ENCODE results near the gene BLNK. TPM values are rescaled to one million over a fixed set of nuclear protein-coding genes. Genes with fewer than 3 reads are reported as not detected.

The BLNK gene
- polyA plus RNA-seq, 4 donors, result 30.3 to 59.3 (median 39.7) TPM

- no peak for DNase-seq (ENCODE audit: low read depth in 4 of 4, low spot score in 3 of 4)
These were observed 18.0 kb upstream of the BLNK start for GRCh38 chr10:96289218-96289910.

DNA sequence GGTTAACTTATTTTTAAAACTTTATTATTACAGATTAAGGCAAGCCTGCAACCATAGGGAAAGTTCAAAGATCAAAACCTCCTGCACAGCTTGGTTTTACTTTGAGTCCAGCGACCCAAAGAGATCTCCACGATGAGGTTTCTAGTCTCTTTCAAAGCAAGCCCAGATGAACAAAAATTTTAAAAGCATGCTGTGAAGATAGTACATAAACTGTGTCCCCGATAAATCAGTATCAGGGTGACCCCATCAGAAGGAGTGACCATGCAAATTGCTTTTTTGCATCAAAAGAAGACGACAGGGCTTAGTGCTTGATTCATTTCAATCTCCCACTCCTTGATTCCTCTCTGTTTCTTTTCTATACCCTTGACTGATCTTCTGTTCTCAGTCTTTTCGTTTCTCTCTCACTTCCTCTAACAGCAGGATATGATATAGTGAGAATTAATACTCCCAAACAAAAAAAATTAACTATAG is 16.8 kb upstream of the BLNK start:
- no peak for DNase-seq (ENCODE audit: low read depth in 4 of 4, low spot score in 3 of 4)

DNA sequence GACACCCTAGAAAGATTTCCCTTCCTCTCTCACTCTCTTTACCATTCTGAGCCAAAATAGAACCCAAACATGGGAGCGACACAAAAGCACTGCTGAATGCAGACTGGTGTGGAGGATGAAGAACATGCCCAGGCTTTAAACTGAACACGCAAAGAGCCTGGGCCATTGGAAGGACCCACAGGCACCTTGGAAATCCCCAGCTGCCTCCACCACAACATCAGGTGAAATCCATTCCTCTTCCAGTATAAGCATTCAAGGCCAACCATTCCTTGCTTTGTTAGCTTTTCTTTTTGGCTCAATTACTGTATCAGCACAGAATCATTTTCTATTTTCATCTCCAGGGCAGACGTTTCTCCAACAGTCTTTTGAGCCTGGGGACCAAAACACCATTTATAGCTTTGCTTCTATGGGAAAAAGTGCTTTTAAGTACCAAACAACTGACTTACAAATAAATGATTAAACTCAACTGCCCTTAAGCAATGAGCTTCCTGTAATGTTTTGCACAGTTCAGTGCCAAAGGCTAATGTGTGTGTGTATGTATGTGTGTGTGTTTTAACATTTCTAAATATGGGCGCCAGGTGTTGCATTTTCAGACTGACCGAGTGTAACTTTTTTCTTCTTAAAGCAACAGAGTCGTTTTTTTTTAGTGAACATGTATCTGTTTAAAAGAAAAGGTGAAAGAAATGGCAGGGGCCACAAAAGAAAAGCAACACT is 16.2 kb upstream of the BLNK start:
- DNase-seq (ENCODE audit: low read depth in 4 of 4, low spot score in 3 of 4), result peak in 2 of 4 donors; percentile 71 to 78

- DNase-seq (ENCODE audit: low read depth in 4 of 4, low spot score in 3 of 4), result no peak
These were observed 14.0 kb upstream of the BLNK start for GRCh38 chr10:96285331-96285752.

DNA sequence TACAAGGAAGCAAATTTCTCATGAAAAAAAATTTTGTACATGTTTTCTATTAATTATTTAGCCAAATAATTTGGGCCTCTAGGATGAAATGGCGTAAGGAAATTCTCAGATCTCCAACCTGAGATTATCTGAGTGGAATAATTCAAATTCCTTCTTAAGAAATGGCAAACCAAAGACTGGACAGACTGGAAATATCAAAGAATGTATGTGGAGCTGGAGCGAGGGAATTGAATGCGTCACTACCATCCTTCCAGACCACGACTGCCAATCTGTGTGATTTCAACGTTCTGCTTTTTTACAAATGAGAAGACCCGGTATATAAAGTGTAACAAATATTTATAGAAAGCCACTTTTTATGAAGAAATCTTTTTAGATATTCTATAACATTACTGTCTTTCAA is 12.4 kb upstream of the BLNK start:
- no peak for DNase-seq (ENCODE audit: low read depth in 4 of 4, low spot score in 3 of 4)

GRCh38 chr10:96283351-96283750 is 12.0 kb upstream of the BLNK start:
- no peak for DNase-seq (ENCODE audit: low read depth in 4 of 4, low spot score in 3 of 4)

DNA sequence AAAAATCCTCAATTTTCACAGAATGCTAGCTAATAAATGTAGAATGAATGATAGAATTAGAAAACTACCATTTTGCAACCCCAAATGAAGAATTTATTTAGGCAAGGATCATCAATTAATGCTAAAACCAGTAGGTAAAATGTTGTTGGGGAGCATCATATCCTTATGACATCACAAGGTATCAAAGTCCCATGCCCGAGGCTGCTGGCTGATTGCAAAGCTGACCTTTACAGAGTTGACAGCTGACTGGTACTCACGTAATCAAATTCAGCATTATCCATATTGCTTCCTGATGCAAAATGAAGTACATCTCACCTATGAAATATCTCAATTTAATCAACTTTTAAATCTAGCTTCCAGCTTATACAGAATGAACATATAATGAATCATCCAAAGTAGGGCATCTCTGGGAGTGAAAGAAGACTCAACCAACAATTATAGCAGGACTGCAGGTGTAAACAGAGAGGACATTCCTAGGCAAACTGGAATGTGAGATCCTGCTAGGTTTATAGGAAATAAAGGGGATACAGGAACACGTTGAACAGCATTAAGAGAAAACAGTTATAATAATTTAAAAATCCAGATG is 10.2 kb upstream of the BLNK start:
- no peak for DNase-seq (ENCODE audit: low read depth in 4 of 4, low spot score in 3 of 4)

- DNase-seq (ENCODE audit: low read depth in 4 of 4, low spot score in 3 of 4), result no peak
These were observed 9.5 kb upstream of the BLNK start for GRCh38 chr10:96280859-96281258.

- no peak for DNase-seq (ENCODE audit: low read depth in 4 of 4, low spot score in 3 of 4)
These were observed 7.8 kb upstream of the BLNK start for GRCh38 chr10:96279191-96279641.

GRCh38 chr10:96276831-96277230 is 5.5 kb upstream of the BLNK start:
- DNase-seq (ENCODE audit: low read depth in 4 of 4, low spot score in 3 of 4), result no peak

DNA sequence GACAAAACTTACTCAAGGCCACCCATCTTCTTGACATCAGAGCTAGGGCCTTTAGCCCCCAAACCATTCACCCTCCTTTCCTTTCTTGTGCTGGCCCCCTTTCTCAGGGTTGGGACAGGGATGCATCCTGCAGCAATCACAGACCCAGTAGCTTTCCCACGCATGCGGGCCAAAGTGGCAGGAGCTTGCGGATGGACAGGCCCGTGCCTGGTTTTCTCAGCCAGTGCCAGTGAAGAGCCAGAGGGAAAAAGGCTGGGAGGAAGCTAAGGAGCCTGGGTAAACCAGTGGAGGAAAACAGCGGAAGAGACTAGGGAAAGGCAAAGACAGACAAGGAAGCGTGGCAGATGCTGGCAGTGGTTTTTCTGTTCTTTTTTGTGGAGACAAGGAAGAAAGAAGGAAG is 5.1 kb upstream of the BLNK start:
- no peak for DNase-seq (ENCODE audit: low read depth in 4 of 4, low spot score in 3 of 4)

DNA sequence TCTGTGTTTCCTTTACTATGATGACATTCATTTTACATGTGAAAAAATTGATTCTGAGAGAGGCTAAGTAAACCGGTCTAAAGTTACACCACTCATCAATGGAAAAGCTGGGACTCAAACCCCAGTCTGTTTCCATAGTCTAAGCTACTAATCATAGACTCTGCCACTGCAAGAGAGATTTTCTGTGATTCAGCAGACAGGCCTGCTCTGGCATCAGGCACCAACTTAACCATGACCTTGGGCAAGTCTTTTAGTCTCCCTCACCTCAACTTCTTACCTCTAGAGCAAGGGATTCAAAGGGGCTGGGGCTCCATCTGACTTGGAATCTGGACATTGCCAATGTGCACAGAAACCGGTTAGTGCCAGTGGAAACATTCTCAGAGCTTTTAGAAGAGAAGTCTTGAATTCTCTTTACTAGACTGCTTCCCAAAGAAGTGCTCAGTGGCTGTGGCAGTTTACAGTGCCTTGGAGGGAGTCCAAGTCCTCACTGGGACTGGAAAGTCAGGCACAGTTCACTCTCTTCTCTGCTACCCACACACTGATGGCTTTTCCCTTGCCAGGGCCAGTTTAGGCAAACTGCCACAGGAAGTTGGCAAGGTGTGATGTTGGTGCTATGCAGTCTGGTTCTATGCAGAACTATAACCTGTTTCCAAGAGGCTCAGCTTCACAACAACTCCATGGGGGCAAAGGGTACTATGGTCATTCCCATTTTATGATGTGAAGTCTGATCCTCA is 4.5 kb upstream of the BLNK start:
- DNase-seq (ENCODE audit: low read depth in 4 of 4, low spot score in 3 of 4), result no peak

GRCh38 chr10:96272316-96273280 is 1.2 kb upstream of the BLNK start:
- no peak for DNase-seq (ENCODE audit: low read depth in 4 of 4, low spot score in 3 of 4)

GRCh38 chr10:96270571-96270970 is 798 bp downstream of the BLNK start:
- DNase-seq (ENCODE audit: low read depth in 4 of 4, low spot score in 3 of 4), result no peak

DNA sequence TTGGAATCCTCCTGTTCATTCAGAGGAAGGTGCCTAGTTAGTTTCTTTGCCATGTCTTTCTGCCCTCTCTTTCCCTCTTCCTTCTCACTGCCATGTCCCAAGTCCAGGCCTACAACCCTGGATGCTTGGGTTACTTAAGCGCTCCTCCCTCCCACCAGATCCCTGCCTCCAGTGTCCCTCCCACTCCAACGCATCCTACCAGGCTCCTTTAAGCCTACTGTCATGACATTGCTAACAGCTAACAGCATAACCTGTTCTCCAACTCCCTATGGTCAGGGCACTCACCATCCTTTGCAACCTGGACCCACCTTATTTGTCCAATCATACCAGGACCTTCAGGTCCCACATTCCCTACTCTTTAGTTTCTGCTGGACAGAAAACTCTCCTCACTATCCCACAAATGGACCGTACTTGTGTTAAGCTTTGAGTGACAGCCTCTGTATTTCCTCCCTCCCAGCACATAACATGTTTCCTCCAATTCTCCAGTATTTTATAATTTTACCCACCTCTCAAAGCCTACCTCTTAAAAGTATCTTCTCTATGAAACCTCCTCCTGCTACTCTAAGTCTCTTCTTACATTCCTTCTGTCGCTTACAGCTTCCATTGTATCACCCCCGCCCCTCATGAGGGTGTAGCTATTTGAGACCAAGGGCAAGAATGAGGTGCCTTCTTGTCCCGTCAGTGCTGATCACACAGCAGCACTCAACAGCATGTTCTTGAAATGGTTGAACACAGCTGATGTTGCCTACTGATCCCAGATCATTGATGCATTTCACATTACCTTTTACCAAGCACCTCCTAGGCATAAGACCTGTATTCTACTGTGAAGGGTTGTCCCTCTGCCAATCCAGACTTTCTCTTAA is 1.7 kb downstream of the BLNK start:
- no peak for DNase-seq (ENCODE audit: low read depth in 4 of 4, low spot score in 3 of 4)

DNA sequence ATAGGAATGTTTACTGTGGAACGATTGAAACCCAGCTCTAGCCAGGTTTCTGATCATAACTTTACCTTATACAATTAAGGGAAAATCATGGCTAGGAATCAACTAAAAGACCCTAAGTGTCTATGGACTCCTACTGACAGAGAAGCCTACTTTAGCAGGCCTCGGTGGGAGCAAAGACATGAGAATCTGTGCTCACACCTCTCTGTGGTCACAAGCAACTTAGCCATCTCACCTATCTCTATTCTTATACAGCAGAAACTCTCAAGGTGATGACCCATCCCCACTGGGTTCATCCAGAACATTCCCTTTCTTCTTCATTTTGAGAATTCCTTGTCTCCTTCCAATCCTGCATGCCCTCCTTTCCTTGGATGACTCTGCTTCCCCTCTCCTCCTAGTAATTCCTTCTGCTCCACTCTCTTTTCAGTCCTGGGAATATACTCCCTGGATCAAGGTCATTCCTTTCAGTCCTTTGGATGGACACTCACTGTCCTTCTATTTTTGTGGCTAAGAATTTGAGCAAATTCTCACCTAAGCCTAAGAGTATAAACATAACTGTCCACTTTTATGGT is 2.9 kb downstream of the BLNK start:
- DNase-seq (ENCODE audit: low read depth in 4 of 4, low spot score in 3 of 4), result no peak

GRCh38 chr10:96267234-96267705 is 4.1 kb downstream of the BLNK start:
- no peak for DNase-seq (ENCODE audit: low read depth in 4 of 4, low spot score in 3 of 4)

DNA sequence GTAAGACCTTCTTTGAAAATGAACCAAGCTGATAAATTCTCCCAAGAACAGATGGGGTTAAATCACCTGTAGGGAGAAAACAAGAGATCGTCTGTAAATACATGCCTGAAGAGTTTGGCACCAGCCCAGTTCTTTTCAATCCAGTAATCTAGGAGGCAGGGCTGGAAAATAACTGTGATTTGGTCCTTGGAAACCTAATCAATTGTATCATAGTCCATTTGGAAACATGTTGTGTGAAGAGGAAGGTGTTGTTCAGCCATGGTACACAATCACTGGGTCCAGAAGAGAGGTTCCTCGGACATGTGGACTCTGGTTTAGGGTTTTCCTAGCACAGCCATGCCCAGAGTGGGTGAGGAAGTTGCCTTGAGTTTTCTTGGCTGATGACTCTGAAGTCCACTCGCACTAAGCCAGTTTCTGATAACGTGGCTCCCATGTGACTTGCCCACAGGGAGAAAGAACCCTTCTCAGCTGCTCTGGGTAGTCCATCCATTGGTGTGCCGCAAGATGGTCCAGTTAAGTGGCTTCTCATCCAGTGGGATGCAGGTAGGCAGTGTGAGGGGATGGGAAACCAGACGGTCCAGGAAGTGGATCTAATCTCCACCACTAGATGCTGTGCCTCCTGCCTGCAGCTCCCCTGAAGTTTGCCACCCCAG is 5.1 kb downstream of the BLNK start:
- DNase-seq (ENCODE audit: low read depth in 4 of 4, low spot score in 3 of 4), result no peak
